H9 (cell line): ENCODE data around the gene PDE2A. TPM values are rescaled to one million over a fixed set of nuclear protein-coding genes. Genes with fewer than 3 reads are reported as not detected.
A peak's percentile ranks its signal among the peaks of the same experiment; 100 is the strongest.

Experiments used
- DNase-seq: peaks from one replicate; pipeline ENCODE4 v3.0.0-alpha.2; 2017
- H2AFZ ChIP-seq: one replicate; pipeline ENCODE4 v1.6.1; 2013; ENCODE audit warnings: mild to moderate bottlenecking, low read length, control low read depth, moderate library complexity
- H2AK5ac ChIP-seq: 2 replicates; pipeline ENCODE4 v1.6.1; 2013; ENCODE audit warnings: low read length, control low read depth, mixed read lengths; ENCODE audit not compliant: insufficient read length
- H2BK120ac ChIP-seq: one replicate; pipeline ENCODE4 v1.6.1; 2013; ENCODE audit warnings: low read depth, mild to moderate bottlenecking, low read length, control low read depth, inconsistent platforms; ENCODE audit not compliant: poor library complexity, severe bottlenecking
- H2BK12ac ChIP-seq: 2 replicates; pipeline ENCODE4 v1.6.1; 2013; ENCODE audit warnings: low read length, control low read depth, mixed read lengths, low read depth; ENCODE audit not compliant: insufficient read length
- H2BK15ac ChIP-seq: 2 replicates; pipeline ENCODE4 v1.6.1; 2013; ENCODE audit warnings: low read depth, low read length, control low read depth
- H2BK20ac ChIP-seq: one replicate; pipeline ENCODE4 v1.6.1; 2013; ENCODE audit warnings: low read depth, mild to moderate bottlenecking, low read length, control low read depth, inconsistent platforms; ENCODE audit not compliant: poor library complexity, severe bottlenecking
- H2BK5ac ChIP-seq: 2 replicates; pipeline ENCODE4 v1.6.1; 2013; ENCODE audit warnings: low read length, control low read depth, mixed read lengths; ENCODE audit not compliant: insufficient read length
- H3K14ac ChIP-seq: 2 replicates; pipeline ENCODE4 v1.6.1; 2013; ENCODE audit warnings: low read length, control low read depth; ENCODE audit not compliant: insufficient read depth
- H3K18ac ChIP-seq: 2 replicates; pipeline ENCODE4 v1.6.1; 2013; ENCODE audit warnings: low read depth, mild to moderate bottlenecking, mixed read lengths, low read length, control low read depth; ENCODE audit not compliant: insufficient read length
- H3K23ac ChIP-seq: 2 replicates; pipeline ENCODE4 v1.6.1; 2013; ENCODE audit warnings: low read length, control low read depth, mixed read lengths, low read depth; ENCODE audit not compliant: insufficient read length
- H3K23me2 ChIP-seq: 2 replicates; pipeline ENCODE4 v1.6.1; 2013; ENCODE audit warnings: low read depth, mild to moderate bottlenecking, mixed read lengths, low read length, control low read depth; ENCODE audit not compliant: insufficient read length, poor library complexity, severe bottlenecking
- H3K27ac ChIP-seq: 2 replicates; pipeline ENCODE4 v1.5.1; 2013; ENCODE audit warnings: low read length, control low read depth, mixed read lengths, low read depth; ENCODE audit not compliant: insufficient read length
- H3K27me3 ChIP-seq: 2 replicates; pipeline ENCODE4 v1.6.1; 2013; ENCODE audit warnings: low read length, control low read depth, inconsistent platforms; ENCODE audit not compliant: insufficient read depth
- H3K4ac ChIP-seq: 2 replicates; pipeline ENCODE4 v1.6.1; 2013; ENCODE audit warnings: low read depth, mild to moderate bottlenecking, control low read depth, inconsistent platforms, low read length, moderate library complexity
- H3K4me1 ChIP-seq: 2 replicates; pipeline ENCODE4 v1.6.1; 2013; ENCODE audit warnings: low read length, control low read depth, inconsistent platforms; ENCODE audit not compliant: insufficient read depth
- H3K4me2 ChIP-seq: 2 replicates; pipeline ENCODE4 v1.6.1; 2013; ENCODE audit warnings: low read length, control low read depth, mixed read lengths; ENCODE audit not compliant: insufficient read length, insufficient read depth
- H3K56ac ChIP-seq: 2 replicates; pipeline ENCODE4 v1.6.1; 2013; ENCODE audit warnings: low read depth, mild to moderate bottlenecking, mixed read lengths, low read length, control low read depth; ENCODE audit not compliant: insufficient read length
- H3K79me1 ChIP-seq: 2 replicates; pipeline ENCODE4 v1.6.1; 2013; ENCODE audit warnings: low read depth, mild to moderate bottlenecking, moderate library complexity, low read length, control low read depth, inconsistent platforms; ENCODE audit not compliant: insufficient read depth, poor library complexity, severe bottlenecking
- H3K79me2 ChIP-seq: 2 replicates; pipeline ENCODE4 v1.6.1; 2013; ENCODE audit warnings: low read length, control low read depth, inconsistent platforms; ENCODE audit not compliant: insufficient read depth
- H3K9ac ChIP-seq: 2 replicates; pipeline ENCODE4 v1.6.1; 2013; ENCODE audit warnings: low read length, control low read depth, mixed read lengths; ENCODE audit not compliant: insufficient read length; ENCODE audit errors: extremely low read depth
- H3K9me3 ChIP-seq: one replicate; pipeline ENCODE4 v1.6.1; 2013; ENCODE audit warnings: low read depth, low read length, inconsistent platforms; ENCODE audit not compliant: control insufficient read depth
- H3T11ph ChIP-seq: one replicate; pipeline ENCODE4 v1.6.1; 2013; ENCODE audit warnings: mild to moderate bottlenecking, low read length, control low read depth, inconsistent platforms
- H4K20me1 ChIP-seq: one replicate; pipeline ENCODE4 v1.6.1; 2013; ENCODE audit not compliant: control insufficient read depth, insufficient read length, insufficient read depth
- H4K5ac ChIP-seq: 2 replicates; pipeline ENCODE4 v1.6.1; 2013; ENCODE audit warnings: low read depth, mild to moderate bottlenecking, mixed read lengths, low read length, control low read depth; ENCODE audit not compliant: insufficient read length
- H4K8ac ChIP-seq: replicated peaks from 2 replicates; pipeline ENCODE4 v1.6.1; 2013; ENCODE audit warnings: low read length, control low read depth, mixed read lengths, low read depth; ENCODE audit not compliant: insufficient read length
- H4K91ac ChIP-seq: 2 replicates; pipeline ENCODE4 v1.6.1; 2013; ENCODE audit warnings: low read depth, mild to moderate bottlenecking, moderate library complexity, mixed read lengths, low read length, control low read depth; ENCODE audit not compliant: insufficient read length
- H3K27ac Mint-ChIP-seq, 3 experiments: 2 replicates in 2 of 3; 3 replicates in 1 of 3; pipeline ENCODE4 v1.8.0; 2020 to 2021; ENCODE audit warnings: mixed read lengths in 3 of 3, mild to moderate bottlenecking in 1 of 3, moderate library complexity in 1 of 3
- H3K27me3 Mint-ChIP-seq: 2 replicates; pipeline ENCODE4 v1.8.0; 2021; ENCODE audit warnings: low read depth, mild to moderate bottlenecking, moderate library complexity, mixed read lengths
- H3K36me3 Mint-ChIP-seq, 3 experiments: 2 replicates in 2 of 3; 3 replicates in 1 of 3; pipeline ENCODE4 v1.8.0; 2020 to 2021; ENCODE audit warnings: low read depth in 3 of 3, mixed read lengths in 3 of 3; ENCODE audit not compliant: insufficient read depth in 1 of 3
- H3K4me1 Mint-ChIP-seq, 2 experiments: 2 replicates each; pipeline ENCODE4 v1.8.0; 2020; ENCODE audit warnings: mixed read lengths in 2 of 2
- H3K4me3 Mint-ChIP-seq, 2 experiments: 2 replicates in 1 of 2; 3 replicates in 1 of 2; pipeline ENCODE4 v1.8.0; 2020 to 2021; ENCODE audit warnings: mild to moderate bottlenecking in 2 of 2, mixed read lengths in 2 of 2, moderate library complexity in 1 of 2
- H3K9me3 Mint-ChIP-seq, 2 experiments: 2 replicates in 1 of 2; 3 replicates in 1 of 2; pipeline ENCODE4 v1.8.0; 2020; ENCODE audit warnings: mild to moderate bottlenecking in 2 of 2, mixed read lengths in 2 of 2, moderate library complexity in 1 of 2
- WGBS: extraction: QIAGEN DNeasy Blood & Tissue Kit; methylation state at CpG from one replicate; pipeline ENCODE4 v1.1.7; 2013; ENCODE audit warnings: missing lambda C conversion rate, low lambda C conversion rate, mixed read lengths; ENCODE audit not compliant: insufficient read length; ENCODE audit errors: extremely low coverage; 5-methylcytosine and 5-hydroxymethylcytosine counted together
- total RNA-seq: library from RNA; stranded (reverse); gene quantifications from 2 replicates; pipeline ENCODE4 v1.2.1, GENCODE V29; 2021
- TF ChIP-seq, protein P1 (sequence below): fragments of 200-600 bp; sonication (generic); conservative IDR thresholded peaks from 3 replicates; pipeline ENCODE4 v1.8.0; 2021; ENCODE audit warnings: antibody characterized with exemption, mild to moderate bottlenecking

The PDE2A gene
- total RNA-seq, 1 experiment from 2014 or later, result 3.4 TPM

GRCh38 chr11:72579816-72580641, 94.2 kb downstream of the PDE2A start:
- Histone ChIP-seq H3K56ac (no peak overlapping the region), H3T11ph (no peak overlapping the region), H2BK20ac (no peak overlapping the region), H3K27me3 (no peaks in the 10 kb centered on the region; the same call in 1 of the 2 replicates), H3K23ac (no peak overlapping the region), H3K79me2 (no peaks in the 10 kb centered on the region), H4K20me1 (no peaks in the 10 kb centered on the region), H4K5ac (no peak overlapping the region), H2BK5ac (no peak overlapping the region), H2AFZ (no peak overlapping the region), H2BK15ac (no peak overlapping the region), H3K27ac (no peak overlapping the region), H3K9ac (no peak overlapping the region), H2BK12ac (no peak overlapping the region), H3K18ac (no peak overlapping the region), H3K79me1 (no peaks in the 10 kb centered on the region), H3K4me1 (no peaks in the 10 kb centered on the region), H3K23me2 (peaks cover 8% of the 10 kb centered on the region), H3K4ac (no peak overlapping the region), H3K9me3 (no peaks in the 10 kb centered on the region), H2BK120ac (no peak overlapping the region), H4K91ac (no peak overlapping the region), H2AK5ac (no peak overlapping the region), H3K4me2 (no peak overlapping the region), H3K14ac (no peak overlapping the region), H4K8ac (no peak overlapping the region)
- TF ChIP-seq, protein P1, sequence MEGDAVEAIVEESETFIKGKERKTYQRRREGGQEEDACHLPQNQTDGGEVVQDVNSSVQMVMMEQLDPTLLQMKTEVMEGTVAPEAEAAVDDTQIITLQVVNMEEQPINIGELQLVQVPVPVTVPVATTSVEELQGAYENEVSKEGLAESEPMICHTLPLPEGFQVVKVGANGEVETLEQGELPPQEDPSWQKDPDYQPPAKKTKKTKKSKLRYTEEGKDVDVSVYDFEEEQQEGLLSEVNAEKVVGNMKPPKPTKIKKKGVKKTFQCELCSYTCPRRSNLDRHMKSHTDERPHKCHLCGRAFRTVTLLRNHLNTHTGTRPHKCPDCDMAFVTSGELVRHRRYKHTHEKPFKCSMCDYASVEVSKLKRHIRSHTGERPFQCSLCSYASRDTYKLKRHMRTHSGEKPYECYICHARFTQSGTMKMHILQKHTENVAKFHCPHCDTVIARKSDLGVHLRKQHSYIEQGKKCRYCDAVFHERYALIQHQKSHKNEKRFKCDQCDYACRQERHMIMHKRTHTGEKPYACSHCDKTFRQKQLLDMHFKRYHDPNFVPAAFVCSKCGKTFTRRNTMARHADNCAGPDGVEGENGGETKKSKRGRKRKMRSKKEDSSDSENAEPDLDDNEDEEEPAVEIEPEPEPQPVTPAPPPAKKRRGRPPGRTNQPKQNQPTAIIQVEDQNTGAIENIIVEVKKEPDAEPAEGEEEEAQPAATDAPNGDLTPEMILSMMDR, result no peak
- peaks cover 56% of the 10 kb centered on the region for H3K27me3 Mint-ChIP-seq
- no peak for DNase-seq
- H3K4me1 Mint-ChIP-seq, result peaks cover 2 to 13% of the 10 kb centered on the region in 2 experiments
- H3K27ac Mint-ChIP-seq, result 0 out of 7 replicates have a peak overlapping the region, but pooled peaks of 1 of the 3 experiments have one; percentile 37
- H3K36me3 Mint-ChIP-seq, result 0 out of 7 replicates have a peak, but pooled peaks cover 0 to 2% (median 0%) of the 10 kb centered on the region in 3 experiments
- no CpG with 5 or more reads among the region's 10 CpGs for WGBS
- no peak overlapping the region for H3K4me3 Mint-ChIP-seq
- no peaks in the 10 kb centered on the region for H3K9me3 Mint-ChIP-seq
